Stimulated activated CD4-positive, alpha-beta T cell treated with anti-CD3 and anti-CD28 coated beads, Interleukin-1b, Interleukin-23, amount 100 ng/mL, for 24 hours (primary cell): ENCODE data around the gene EEF1A2.

Experiments
- DNase-seq, 4 experiments: peaks; one replicate each; pipeline ENCODE4 v3.0.0-alpha.2; 2020; ENCODE audit warnings: low read depth in 4 of 4, low spot score in 1 of 4

Gene EEF1A2

GRCh38 chr20:63455568-63455859 is 43.4 kb downstream of the EEF1A2 start:
- DNase-seq = no peak

GRCh38 chr20:63454731-63455567 is 43.9 kb downstream of the EEF1A2 start:
- DNase-seq = no peak

GRCh38 chr20:63452821-63453523 is 45.9 kb downstream of the EEF1A2 start:
- DNase-seq = no peak

- no peak for DNase-seq
Measured at GRCh38 chr20:63452341-63452740, 46.5 kb downstream of the EEF1A2 start.

GRCh38 chr20:63451821-63452220 is 47.1 kb downstream of the EEF1A2 start:
- DNase-seq = no peak

GRCh38 chr20:63449796-63450730 is 48.8 kb downstream of the EEF1A2 start:
- DNase-seq = no peak

- no peak for DNase-seq
Measured at GRCh38 chr20:63449025-63449424, 49.9 kb downstream of the EEF1A2 start.

- no peak for DNase-seq
Measured at GRCh38 chr20:63448031-63448430, 50.9 kb downstream of the EEF1A2 start.

GRCh38 chr20:63447320-63447719 is 51.6 kb downstream of the EEF1A2 start:
- DNase-seq = no peak

- no peak for DNase-seq
Measured at GRCh38 chr20:63446216-63447024, 52.5 kb downstream of the EEF1A2 start.

- no peak for DNase-seq
Measured at GRCh38 chr20:63445075-63445734, 53.7 kb downstream of the EEF1A2 start.

- DNase-seq = no peak
Measured at GRCh38 chr20:63444548-63444947, 54.3 kb downstream of the EEF1A2 start.

GRCh38 chr20:63443606-63444395 is 55.1 kb downstream of the EEF1A2 start:
- DNase-seq = no peak

- DNase-seq = peak in 3 of 4 experiments; percentile 23 to 58 (median 51)
Measured at GRCh38 chr20:63442100-63442493, 56.8 kb downstream of the EEF1A2 start.

- DNase-seq = peak in 1 of 4 experiments; percentile 2
Measured at GRCh38 chr20:63441136-63442099, 57.5 kb downstream of the EEF1A2 start.

GRCh38 chr20:63440366-63440955 is 58.4 kb downstream of the EEF1A2 start:
- no peak for DNase-seq

- no peak for DNase-seq
Measured at GRCh38 chr20:63439866-63440265, 59.0 kb downstream of the EEF1A2 start.

GRCh38 chr20:63438121-63438520 is 60.8 kb downstream of the EEF1A2 start:
- DNase-seq = no peak
